ENCODE measurements around the gene HOXD3.

The HOXD3 gene

GRCh38 chr2:176174824-176175708, 18.0 kb downstream of the HOXD3 start:
- peak overlapping the region; percentile 41 for H3K4me3 ChIP-seq (ENCODE audit: low read depth, low read length)
- DNase-seq (ENCODE audit: low read depth), result peak; percentile 91
- no peak for TF ChIP-seq POLR2A (IDR thresholded peaks at IDR 0.05; ENCODE audit: extremely low read depth, insufficient read length)
- no peak; the same call in 1 of the 2 replicates for TF ChIP-seq MYC (IDR thresholded peaks at IDR 0.05; ENCODE audit: low read depth, low read length)
- TF ChIP-seq MAX (IDR thresholded peaks at IDR 0.05; ENCODE audit: low read depth, low read length), result no peak
- no peak for TF ChIP-seq CTCF (IDR thresholded peaks at IDR 0.05; ENCODE audit: low read depth, low read length)

DNA sequence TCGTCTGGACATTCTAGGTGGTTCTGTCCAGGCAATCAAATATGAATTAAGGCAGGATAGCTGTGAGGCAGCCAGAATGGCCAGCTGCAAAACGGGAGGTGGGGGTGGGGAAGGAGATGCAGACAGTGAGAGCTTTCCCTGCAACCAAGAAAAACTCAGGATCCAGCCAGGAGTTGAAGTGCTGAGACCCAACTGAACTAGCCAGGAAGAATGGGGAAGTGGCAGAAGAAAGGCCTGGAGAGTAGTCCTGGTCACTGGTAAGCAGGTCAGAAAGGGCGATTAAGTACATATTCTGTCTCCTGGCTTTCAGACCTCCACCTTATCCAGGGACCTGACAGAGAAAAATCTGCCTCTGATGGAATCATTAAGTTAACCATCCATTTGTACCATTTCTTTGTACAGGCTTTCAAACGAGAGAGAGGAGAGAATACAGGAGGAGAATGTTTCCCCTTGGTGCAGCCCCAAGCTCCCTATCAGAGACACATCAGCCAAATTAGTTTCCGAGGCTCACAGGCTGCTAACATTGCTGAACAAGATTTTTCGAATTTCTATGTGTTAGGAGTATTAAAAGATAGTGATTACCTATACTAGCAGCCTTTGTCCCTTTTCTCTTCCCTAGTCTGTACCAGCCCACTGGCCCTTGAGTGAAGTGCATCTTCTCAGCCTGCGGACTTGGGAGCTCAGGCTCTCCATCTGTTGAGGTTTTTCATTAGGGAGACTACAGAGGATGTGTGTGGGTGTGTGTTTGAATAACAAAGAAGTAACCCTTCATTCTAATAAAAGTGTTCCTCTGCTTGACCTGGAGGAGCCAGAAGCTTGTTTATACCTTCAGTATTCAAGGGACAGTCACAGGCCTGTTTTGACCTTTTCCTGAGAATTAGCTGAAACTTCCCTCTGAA, 18.9 kb downstream of the HOXD3 start:
- DNase-seq (ENCODE audit: low read depth), result peak; percentile 26
- no peak for TF ChIP-seq MYC (IDR thresholded peaks at IDR 0.05; ENCODE audit: low read depth, low read length)
- no peak for TF ChIP-seq MAX (IDR thresholded peaks at IDR 0.05; ENCODE audit: low read depth, low read length)
- TF ChIP-seq CTCF (IDR thresholded peaks at IDR 0.05; ENCODE audit: low read depth, low read length), result no peak
- TF ChIP-seq POLR2A (IDR thresholded peaks at IDR 0.05; ENCODE audit: extremely low read depth, insufficient read length), result no peak
- no peak overlapping the region for H3K4me3 ChIP-seq (ENCODE audit: low read depth, low read length)

DNA sequence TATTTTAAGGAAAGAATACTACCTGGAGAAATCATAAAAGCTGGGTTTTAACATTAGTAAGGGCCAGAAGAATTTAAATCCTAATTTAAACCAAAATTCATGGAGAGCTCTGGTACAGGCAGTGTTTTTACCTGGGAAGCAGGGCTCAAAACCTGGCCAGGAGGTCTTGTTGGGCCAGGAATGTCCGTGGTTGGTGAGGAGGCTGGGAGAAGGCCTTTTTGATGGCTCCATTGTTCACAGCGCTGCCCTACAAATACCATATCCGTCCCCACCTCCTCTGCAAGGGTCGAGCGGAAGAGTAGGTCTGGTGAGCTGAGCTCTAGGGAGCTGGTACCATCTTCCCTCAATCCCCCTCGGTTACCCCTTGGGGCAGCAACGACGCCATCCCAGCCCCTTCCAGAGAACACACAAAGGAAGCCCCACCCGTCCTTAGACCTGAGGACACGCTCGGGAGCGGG, 20.5 kb downstream of the HOXD3 start:
- no peak for DNase-seq (ENCODE audit: low read depth)
- TF ChIP-seq MYC (IDR thresholded peaks at IDR 0.05; ENCODE audit: low read depth, low read length) (no peak), MAX (IDR thresholded peaks at IDR 0.05; ENCODE audit: low read depth, low read length) (no peak), CTCF (IDR thresholded peaks at IDR 0.05; ENCODE audit: low read depth, low read length) (no peak), POLR2A (IDR thresholded peaks at IDR 0.05; ENCODE audit: extremely low read depth, insufficient read length) (no peak)
- no peak overlapping the region for H3K4me3 ChIP-seq (ENCODE audit: low read depth, low read length)

- TF ChIP-seq MYC (IDR thresholded peaks at IDR 0.05; ENCODE audit: low read depth, low read length), result no peak
- no peak overlapping the region for H3K4me3 ChIP-seq (ENCODE audit: low read depth, low read length)
- peak; percentile 80 for DNase-seq (ENCODE audit: low read depth)
These were observed 21.1 kb downstream of the HOXD3 start for GRCh38 chr2:176178038-176178756.

DNA sequence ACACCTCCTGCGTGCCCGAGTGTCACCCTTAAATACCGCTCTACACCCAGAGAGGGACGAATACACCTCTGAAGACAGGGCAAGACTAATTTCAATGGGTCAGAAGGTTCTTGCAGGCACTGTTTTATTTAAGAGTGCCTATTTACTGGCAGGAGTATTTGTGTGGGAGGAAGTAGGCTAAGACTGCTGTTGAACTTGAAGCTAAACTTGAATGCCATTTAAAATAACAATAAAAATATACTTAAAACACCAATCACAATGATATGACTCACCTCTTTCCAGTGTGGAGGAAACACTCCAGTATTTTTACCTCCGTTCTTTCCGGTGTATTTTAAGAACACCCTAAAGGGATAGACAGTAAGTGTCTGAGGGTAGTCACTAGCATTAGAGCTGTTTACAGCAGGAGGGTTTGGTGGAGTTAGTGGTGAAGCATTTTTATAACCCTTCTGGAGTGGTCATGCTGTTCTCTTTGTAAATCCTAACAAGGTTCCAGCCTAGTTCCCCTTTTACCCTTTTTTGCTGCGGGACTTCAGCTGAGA, 21.7 kb downstream of the HOXD3 start:
- H3K4me3 ChIP-seq (ENCODE audit: low read depth, low read length), result no peak overlapping the region
- TF ChIP-seq MAX (IDR thresholded peaks at IDR 0.05; ENCODE audit: low read depth, low read length), result no peak
- no peak for TF ChIP-seq CTCF (IDR thresholded peaks at IDR 0.05; ENCODE audit: low read depth, low read length)
- TF ChIP-seq MYC (IDR thresholded peaks at IDR 0.05; ENCODE audit: low read depth, low read length), result no peak
- no peak for TF ChIP-seq POLR2A (IDR thresholded peaks at IDR 0.05; ENCODE audit: extremely low read depth, insufficient read length)
- peak; percentile 71 for DNase-seq (ENCODE audit: low read depth)
